MM.1S (cell line): Measurements from ENCODE around the gene HS6ST3.
"Not testable (repeated sequence)": the region's sequence is repeated elsewhere in the genome, so short reads cannot be mapped to it uniquely, and the experiment has no call there.

Source experiments
- DNase-seq: peaks from one replicate; pipeline ENCODE4 v3.0.0-alpha.2; 2015
- H2AFZ ChIP-seq: fragments of 300-600 bp; sonication (generic); 2 replicates; pipeline ENCODE4 v1.6.0; 2016; ENCODE audit warnings: antibody characterized with exemption, low read length
- H3F3A ChIP-seq: fragments of 300-600 bp; sonication (generic); 2 replicates; pipeline ENCODE4 v1.6.1; 2016; ENCODE audit warnings: mild to moderate bottlenecking, antibody characterized with exemption, low read length, moderate library complexity, mixed read lengths; ENCODE audit not compliant: insufficient read depth
- H3K27ac ChIP-seq: fragments of 300-600 bp; sonication (generic); 2 replicates; pipeline ENCODE4 v1.5.1; 2016; ENCODE audit warnings: mild to moderate bottlenecking, low read length
- H3K27me3 ChIP-seq: fragments of 300-600 bp; sonication (generic); replicated peaks from 2 replicates; pipeline ENCODE4 v1.6.0; 2016; ENCODE audit warnings: low read length; ENCODE audit not compliant: insufficient read depth
- H3K36me3 ChIP-seq: fragments of 300-600 bp; sonication (generic); replicated peaks from 2 replicates; pipeline ENCODE4 v1.6.1; 2016; ENCODE audit warnings: mild to moderate bottlenecking, low read length, mixed read lengths; ENCODE audit not compliant: insufficient read depth
- H3K4me1 ChIP-seq: fragments of 300-600 bp; sonication (generic); 2 replicates; pipeline ENCODE4 v1.6.1; 2016; ENCODE audit warnings: low read length, mixed read lengths
- H3K4me2 ChIP-seq: fragments of 300-600 bp; sonication (generic); 2 replicates; pipeline ENCODE4 v1.6.0; 2016; ENCODE audit warnings: low read depth, low read length
- H3K4me3 ChIP-seq: fragments of 300-600 bp; sonication (generic); 2 replicates; pipeline ENCODE4 v1.5.1; 2016; ENCODE audit warnings: low read length, mixed read lengths
- H3K79me2 ChIP-seq: fragments of 300-600 bp; sonication (generic); 2 replicates; pipeline ENCODE4 v1.6.1; 2016; ENCODE audit warnings: mixed run types, low read length, mixed read lengths
- H3K9ac ChIP-seq: fragments of 300-600 bp; sonication (generic); 2 replicates; pipeline ENCODE4 v1.6.1; 2016; ENCODE audit warnings: low read length, mixed read lengths
- H3K9me2 ChIP-seq: fragments of 300-600 bp; sonication (generic); replicated peaks from 2 replicates; pipeline ENCODE4 v1.6.1; 2016; ENCODE audit warnings: mild to moderate bottlenecking, low read length, mixed read lengths; ENCODE audit not compliant: insufficient read depth
- H3K9me3 ChIP-seq: fragments of 300-600 bp; sonication (generic); replicated peaks from 2 replicates; pipeline ENCODE4 v1.6.1; 2016; ENCODE audit warnings: mild to moderate bottlenecking, low read length, mixed read lengths; ENCODE audit not compliant: insufficient read depth
- H4K20me1 ChIP-seq: fragments of 300-600 bp; sonication (generic); 2 replicates; pipeline ENCODE4 v1.6.1; 2016; ENCODE audit warnings: mild to moderate bottlenecking, low read length, moderate library complexity, mixed read lengths; ENCODE audit not compliant: insufficient read depth
- EZH2 ChIP-seq: fragments of 300-600 bp; sonication (generic); optimal IDR thresholded peaks from 2 replicates; pipeline ENCODE3; 2017; ENCODE audit warnings: low read depth, mild to moderate bottlenecking, antibody characterized with exemption, low read length, mixed read lengths
- EZH2phosphoT487 ChIP-seq: fragments of 300-600 bp; sonication (generic); IDR thresholded peaks from 2 replicates; pipeline ENCODE4 v1.6.1; 2018; ENCODE audit warnings: antibody characterized with exemption, low read length
- TF ChIP-seq, protein P1 (sequence below): fragments of 300-600 bp; sonication (generic); IDR thresholded peaks from 2 replicates; pipeline ENCODE4 v1.5.1; 2016; ENCODE audit warnings: antibody characterized with exemption, low read length, mixed read lengths

Gene HS6ST3

DNA sequence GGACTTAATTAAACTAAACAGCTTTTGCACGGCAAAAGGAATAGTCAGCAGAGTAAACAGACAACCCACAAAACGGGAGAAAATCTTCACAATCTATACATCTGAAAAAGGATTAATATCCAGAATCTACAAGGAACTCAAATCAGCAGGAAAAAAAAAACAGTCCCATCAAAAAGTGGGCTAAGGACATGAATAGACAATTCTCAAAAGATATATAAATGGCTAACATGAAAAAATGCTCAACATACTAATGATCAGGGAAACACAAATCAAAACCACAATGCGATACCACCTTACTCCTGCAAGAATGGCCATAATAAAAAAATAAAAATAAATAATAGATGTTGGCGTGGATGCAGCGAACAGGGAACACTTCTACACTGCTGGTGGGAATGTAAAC is 38.4 kb upstream of the HS6ST3 start:
- H3K9me3 ChIP-seq, H2AFZ ChIP-seq, H4K20me1 ChIP-seq, H3K27me3 ChIP-seq, H3K4me2 ChIP-seq, H3K4me3 ChIP-seq, H3K27ac ChIP-seq, H3F3A ChIP-seq, H3K4me1 ChIP-seq, DNase-seq, H3K9ac ChIP-seq, H3K9me2 ChIP-seq, H3K36me3 ChIP-seq: not testable (repeated sequence)
- H3K79me2 ChIP-seq: peaks cover 29% of the 10 kb centered on the region

DNA sequence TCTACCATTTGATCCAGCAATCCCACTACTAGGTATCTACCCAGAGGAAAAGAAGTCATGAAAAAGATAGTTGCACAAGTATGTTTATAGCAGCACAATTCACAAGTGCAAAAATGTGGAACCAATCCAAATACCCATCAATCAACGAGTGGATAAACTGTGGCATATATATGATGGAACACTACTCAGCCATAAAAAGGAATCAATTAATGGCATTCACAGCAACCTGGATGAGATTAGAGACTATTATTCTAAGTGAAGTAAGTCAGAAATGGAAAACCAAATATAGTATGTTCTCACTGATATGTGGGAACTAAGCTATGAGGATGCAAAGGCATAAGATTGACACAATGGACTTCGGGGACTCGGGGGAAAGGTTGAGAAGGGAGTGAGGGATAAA is 38.0 kb upstream of the HS6ST3 start:
- H3K9me3 ChIP-seq, H3K36me3 ChIP-seq, DNase-seq, H3K27me3 ChIP-seq, H3K4me2 ChIP-seq, H2AFZ ChIP-seq, H3K4me1 ChIP-seq, H3F3A ChIP-seq, H4K20me1 ChIP-seq, H3K4me3 ChIP-seq, H3K9ac ChIP-seq, H3K9me2 ChIP-seq, H3K27ac ChIP-seq: not testable (repeated sequence)
- H3K79me2 ChIP-seq: peaks cover 24% of the 10 kb centered on the region

DNA sequence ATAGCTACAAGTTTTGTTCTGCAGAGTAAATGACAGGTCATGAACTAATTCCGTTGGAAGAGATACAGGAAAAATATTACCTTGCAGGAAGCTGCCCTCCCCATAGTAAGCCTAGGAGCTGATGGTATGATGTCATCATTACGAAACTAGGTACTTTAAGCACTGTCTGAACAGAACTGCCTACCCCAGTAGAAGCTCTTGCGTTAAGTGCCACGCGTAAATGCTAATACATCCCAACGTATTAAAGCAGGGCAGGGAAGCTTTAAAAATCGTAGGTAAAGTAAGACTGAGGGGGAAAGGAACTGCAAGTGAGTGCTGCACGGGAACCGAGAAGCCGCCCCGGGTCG is 37.3 kb upstream of the HS6ST3 start:
- Histone ChIP-seq H3K79me2 (peaks cover 22% of the 10 kb centered on the region), H4K20me1 (no peaks in the 10 kb centered on the region), H3K4me1 (no peaks in the 10 kb centered on the region), H3K9me2 (no peaks in the 10 kb centered on the region), H3K27me3 (no peaks in the 10 kb centered on the region), H2AFZ (peak overlapping the region; percentile 87), H3K4me3 (peak overlapping the region; percentile 91), H3F3A (peaks cover 3% of the 10 kb centered on the region), H3K9me3 (no peaks in the 10 kb centered on the region), H3K36me3 (no peaks in the 10 kb centered on the region), H3K27ac (peak overlapping the region; percentile 77; the same call in 1 of the 2 replicates), H3K4me2 (peak overlapping the region; percentile 67), H3K9ac (peak overlapping the region; percentile 79)
- DNase-seq: peak; percentile 68
- TF ChIP-seq EZH2: no peak
- TF ChIP-seq EZH2phosphoT487: no peak
- TF ChIP-seq, protein P1, sequence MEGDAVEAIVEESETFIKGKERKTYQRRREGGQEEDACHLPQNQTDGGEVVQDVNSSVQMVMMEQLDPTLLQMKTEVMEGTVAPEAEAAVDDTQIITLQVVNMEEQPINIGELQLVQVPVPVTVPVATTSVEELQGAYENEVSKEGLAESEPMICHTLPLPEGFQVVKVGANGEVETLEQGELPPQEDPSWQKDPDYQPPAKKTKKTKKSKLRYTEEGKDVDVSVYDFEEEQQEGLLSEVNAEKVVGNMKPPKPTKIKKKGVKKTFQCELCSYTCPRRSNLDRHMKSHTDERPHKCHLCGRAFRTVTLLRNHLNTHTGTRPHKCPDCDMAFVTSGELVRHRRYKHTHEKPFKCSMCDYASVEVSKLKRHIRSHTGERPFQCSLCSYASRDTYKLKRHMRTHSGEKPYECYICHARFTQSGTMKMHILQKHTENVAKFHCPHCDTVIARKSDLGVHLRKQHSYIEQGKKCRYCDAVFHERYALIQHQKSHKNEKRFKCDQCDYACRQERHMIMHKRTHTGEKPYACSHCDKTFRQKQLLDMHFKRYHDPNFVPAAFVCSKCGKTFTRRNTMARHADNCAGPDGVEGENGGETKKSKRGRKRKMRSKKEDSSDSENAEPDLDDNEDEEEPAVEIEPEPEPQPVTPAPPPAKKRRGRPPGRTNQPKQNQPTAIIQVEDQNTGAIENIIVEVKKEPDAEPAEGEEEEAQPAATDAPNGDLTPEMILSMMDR: no peak

DNA sequence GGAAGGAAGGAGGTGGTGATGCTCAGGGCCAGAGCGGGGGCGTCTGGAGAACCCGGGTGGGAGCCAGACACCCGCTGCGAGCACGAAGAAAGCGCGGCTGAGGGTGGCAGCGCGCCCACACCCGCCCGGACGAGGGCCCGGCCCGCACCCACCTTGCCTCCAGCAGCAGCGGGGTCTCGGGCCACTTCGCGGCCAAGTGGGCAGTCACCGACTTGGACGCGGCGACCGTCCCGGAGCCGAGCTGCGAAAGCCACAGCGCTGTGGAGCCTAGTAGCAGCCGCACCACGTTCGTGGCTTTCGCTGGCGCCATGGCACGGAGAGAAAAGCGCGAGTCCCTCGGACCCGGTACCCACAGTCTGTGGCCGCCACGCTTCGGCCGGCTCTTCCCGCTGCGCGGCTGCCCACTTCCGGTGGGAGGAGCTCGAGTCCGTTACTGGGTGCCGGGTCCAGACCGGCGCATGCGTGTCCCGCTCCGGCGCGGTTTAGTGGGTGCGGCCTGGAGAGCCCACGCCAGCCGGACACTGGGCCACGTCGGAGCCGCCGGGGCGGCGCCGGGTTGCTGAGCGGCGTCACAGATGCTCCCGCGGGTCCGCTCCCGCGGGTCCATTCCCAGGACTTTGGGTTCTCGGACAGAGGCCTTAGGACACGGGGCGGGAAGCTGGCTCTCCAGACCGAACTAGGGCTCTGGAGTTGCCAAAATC is 36.8 kb upstream of the HS6ST3 start, which contains the start of gene UGGT2:
Gene UGGT2, minus strand, starts transcription at position 399 of the 701 bp plus-strand sequence. Its CDS starts 89 bp downstream, at position 310.
- H3K27ac ChIP-seq: peak within 1 kb of the TSS; percentile 77
- no peak for TF ChIP-seq EZH2
- TF ChIP-seq EZH2phosphoT487: no peak
- TF ChIP-seq, protein P1: no peak
- peak within 1 kb of the TSS; percentile 87 for H2AFZ ChIP-seq

More for the DNA sequence above, 36.8 kb upstream of the HS6ST3 start, which contains the start of gene UGGT2:
- Histone ChIP-seq H4K20me1 (no peaks in the 10 kb centered on the region), H3F3A (peaks cover 3% of the 10 kb centered on the region), H3K9me2 (no peaks in the 10 kb centered on the region), H3K4me3 (peak within 1 kb of the TSS; percentile 91), H3K4me1 (no peaks in the 10 kb centered on the region), H3K4me2 (peak within 1 kb of the TSS; percentile 67), H3K9ac (peak within 1 kb of the TSS; percentile 79), H3K27me3 (no peaks in the 10 kb centered on the region), H3K79me2 (peaks cover 18% of the 10 kb centered on the region), H3K36me3 (no peaks in the 10 kb centered on the region), H3K9me3 (no peaks in the 10 kb centered on the region)
- DNase-seq: peak; percentile 95
